Measurements from ENCODE around the gene BAAT. TPM values are rescaled to one million over a fixed set of nuclear protein-coding genes. Genes with fewer than 3 reads are reported as not detected.

BAAT gene
- total RNA-seq, 2 donors from 2014 or later, result 0.30 TPM; not detected in 1

- Histone ChIP-seq H3K27ac (peak overlapping the region; percentile 46), H3K27me3 (no peaks in the 10 kb centered on the region), H3K4me3 (no peak overlapping the region), H3K4me1 (no peaks in the 10 kb centered on the region), H3K9me3 (no peaks in the 10 kb centered on the region), H3K9ac (ENCODE audit: low read depth in 2 of 2, low read length in 2 of 2) (no peak overlapping the region), H3K36me3 (no peaks in the 10 kb centered on the region)
- intact Hi-C loops (cut with DNase I), result no loop called here
- no peak for DNase-seq
- TF ChIP-seq CTCF (IDR thresholded peaks at IDR 0.05), result no peak
Observed at GRCh38 chr9:101427957-101428655, 43.3 kb upstream of the BAAT start.

DNA sequence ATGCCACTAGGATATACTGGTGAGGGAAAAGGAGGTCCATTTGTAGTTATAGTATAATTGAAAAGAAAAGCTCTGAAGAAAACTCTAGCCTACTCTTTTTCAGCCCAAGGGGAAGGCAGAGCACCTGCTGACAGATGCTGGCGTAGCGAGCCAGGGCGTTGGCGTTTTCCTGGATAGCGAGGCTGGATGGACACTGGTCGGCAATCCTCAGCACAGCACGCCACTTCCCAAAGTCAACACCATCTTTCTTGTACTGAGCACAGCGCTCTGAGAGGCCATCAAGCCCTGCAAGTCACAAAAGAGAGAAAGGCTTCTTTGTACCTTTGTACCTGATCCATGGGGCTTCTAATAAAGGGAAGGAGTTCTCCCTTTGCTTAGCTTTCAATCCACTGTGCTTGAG lies 42.6 kb upstream of the BAAT start:
- TF ChIP-seq CTCF (IDR thresholded peaks at IDR 0.05), result no peak
- Histone ChIP-seq H3K27me3 (no peaks in the 10 kb centered on the region), H3K9ac (ENCODE audit: low read depth in 2 of 2, low read length in 2 of 2) (no peak overlapping the region), H3K4me3 (no peak overlapping the region), H3K9me3 (no peaks in the 10 kb centered on the region), H3K4me1 (no peaks in the 10 kb centered on the region), H3K36me3 (no peaks in the 10 kb centered on the region), H3K27ac (peak overlapping the region; percentile 46)
- DNase-seq, result no peak
- intact Hi-C loops (cut with DNase I), result no loop called here

- TF ChIP-seq CTCF (IDR thresholded peaks at IDR 0.05), result no peak
- peak; percentile 61 for DNase-seq
- H3K4me1 ChIP-seq, result no peaks in the 10 kb centered on the region
- no peaks in the 10 kb centered on the region for H3K9me3 ChIP-seq
- H3K27ac ChIP-seq, result no peak overlapping the region
- intact Hi-C loops (cut with DNase I), result no loop called here
- H3K4me3 ChIP-seq, result no peak overlapping the region
- H3K27me3 ChIP-seq, result no peaks in the 10 kb centered on the region
- H3K9ac ChIP-seq (ENCODE audit: low read depth in 2 of 2, low read length in 2 of 2), result no peak overlapping the region
- H3K36me3 ChIP-seq, result no peaks in the 10 kb centered on the region
Observed at GRCh38 chr9:101421653-101422065, 36.9 kb upstream of the BAAT start.

DNA sequence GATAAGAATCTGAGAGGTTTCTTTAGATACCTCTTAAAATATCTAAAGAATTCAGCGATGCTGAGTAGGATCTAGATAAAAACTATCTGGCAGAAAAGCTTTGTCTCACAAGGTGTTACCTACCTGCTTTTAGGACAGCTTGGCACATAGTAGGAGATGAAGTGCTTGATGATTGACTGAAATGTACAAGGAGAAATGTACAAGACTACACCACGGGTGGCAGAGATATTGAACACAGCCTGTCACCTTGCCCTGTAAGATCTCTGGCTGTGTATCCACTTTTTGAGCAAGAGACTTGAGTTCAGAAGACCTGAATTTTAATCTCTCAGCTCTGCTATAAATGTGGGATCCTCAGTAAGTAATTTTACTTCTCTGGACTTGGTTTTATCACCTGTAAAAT lies 35.1 kb upstream of the BAAT start:
- Histone ChIP-seq H3K36me3 (no peaks in the 10 kb centered on the region), H3K9me3 (no peaks in the 10 kb centered on the region), H3K27me3 (no peaks in the 10 kb centered on the region), H3K9ac (ENCODE audit: low read depth in 2 of 2, low read length in 2 of 2) (no peak overlapping the region), H3K4me3 (no peak overlapping the region), H3K4me1 (no peaks in the 10 kb centered on the region), H3K27ac (no peak overlapping the region)
- no peak for DNase-seq
- intact Hi-C loops (cut with DNase I), result no loop called here
- TF ChIP-seq CTCF (IDR thresholded peaks at IDR 0.05), result no peak

- no peaks in the 10 kb centered on the region for H3K4me1 ChIP-seq
- no peak overlapping the region for H3K4me3 ChIP-seq
- no peak for DNase-seq
- H3K9ac ChIP-seq (ENCODE audit: low read depth in 2 of 2, low read length in 2 of 2), result no peak overlapping the region
- H3K27ac ChIP-seq, result no peak overlapping the region
- H3K9me3 ChIP-seq, result no peaks in the 10 kb centered on the region
- TF ChIP-seq CTCF (IDR thresholded peaks at IDR 0.05), result no peak
- intact Hi-C loops (cut with DNase I), result no loop called here
- H3K36me3 ChIP-seq, result no peaks in the 10 kb centered on the region
- H3K27me3 ChIP-seq, result no peaks in the 10 kb centered on the region
Observed at GRCh38 chr9:101418518-101419430, 34.0 kb upstream of the BAAT start.

All from colonic mucosa (tissue), 4 donors.